ENCODE results near the gene ACOX2.

- TF ChIP-seq CTCF (IDR thresholded peaks at IDR 0.05) (no peak), POLR2A (IDR thresholded peaks at IDR 0.05) (no peak), POLR2AphosphoS5 (IDR thresholded peaks at IDR 0.05) (no peak), EP300 (IDR thresholded peaks at IDR 0.05) (no peak)
Measured at GRCh38 chr3:58575971-58576652, 39.1 kb upstream of the ACOX2 start.

Data from gastroesophageal sphincter (tissue), 3 donors.